ENCODE data around the gene FSTL4.

FSTL4 gene

DNA sequence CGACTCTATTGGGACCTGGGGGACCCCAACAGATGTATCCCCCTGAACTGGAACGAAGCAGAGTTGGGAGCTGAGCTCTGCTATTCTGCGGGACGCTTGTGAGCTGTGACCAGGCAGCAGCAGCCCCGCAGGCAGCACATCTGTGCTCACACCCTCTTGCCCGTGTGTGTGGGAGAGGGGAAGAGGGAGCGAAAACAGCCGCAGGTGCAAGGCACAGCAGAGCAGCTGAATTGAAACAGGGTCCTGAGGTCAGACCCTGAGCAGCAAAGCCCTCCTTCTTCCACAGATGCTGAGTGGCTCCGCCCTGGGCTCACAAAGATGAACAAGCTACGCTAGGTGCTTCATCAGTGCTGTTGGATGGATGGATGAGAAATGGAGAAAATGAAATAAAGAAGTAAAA is 361.8 kb downstream of the FSTL4 start:
- no peak for DNase-seq

DNA sequence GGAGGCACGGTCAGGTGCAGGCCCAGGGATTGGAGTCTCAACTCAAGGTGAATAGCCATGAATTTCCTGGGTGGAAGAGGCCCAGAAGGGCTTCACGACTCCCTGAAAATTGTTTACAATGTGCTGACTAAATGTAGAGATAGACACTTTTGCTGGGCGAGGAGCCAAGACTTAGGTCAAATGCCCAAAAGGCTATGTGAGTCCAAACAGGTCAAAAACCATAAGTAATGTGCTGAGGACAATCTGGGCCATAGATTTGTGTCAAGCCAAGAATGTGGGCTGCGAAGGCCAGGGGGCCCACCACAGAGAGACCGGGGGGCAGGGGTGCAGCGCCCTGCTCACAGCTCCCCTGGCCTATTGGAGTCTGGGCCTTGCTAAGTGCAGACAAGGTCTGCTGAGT is 362.7 kb downstream of the FSTL4 start:
- DNase-seq: no peak

DNA sequence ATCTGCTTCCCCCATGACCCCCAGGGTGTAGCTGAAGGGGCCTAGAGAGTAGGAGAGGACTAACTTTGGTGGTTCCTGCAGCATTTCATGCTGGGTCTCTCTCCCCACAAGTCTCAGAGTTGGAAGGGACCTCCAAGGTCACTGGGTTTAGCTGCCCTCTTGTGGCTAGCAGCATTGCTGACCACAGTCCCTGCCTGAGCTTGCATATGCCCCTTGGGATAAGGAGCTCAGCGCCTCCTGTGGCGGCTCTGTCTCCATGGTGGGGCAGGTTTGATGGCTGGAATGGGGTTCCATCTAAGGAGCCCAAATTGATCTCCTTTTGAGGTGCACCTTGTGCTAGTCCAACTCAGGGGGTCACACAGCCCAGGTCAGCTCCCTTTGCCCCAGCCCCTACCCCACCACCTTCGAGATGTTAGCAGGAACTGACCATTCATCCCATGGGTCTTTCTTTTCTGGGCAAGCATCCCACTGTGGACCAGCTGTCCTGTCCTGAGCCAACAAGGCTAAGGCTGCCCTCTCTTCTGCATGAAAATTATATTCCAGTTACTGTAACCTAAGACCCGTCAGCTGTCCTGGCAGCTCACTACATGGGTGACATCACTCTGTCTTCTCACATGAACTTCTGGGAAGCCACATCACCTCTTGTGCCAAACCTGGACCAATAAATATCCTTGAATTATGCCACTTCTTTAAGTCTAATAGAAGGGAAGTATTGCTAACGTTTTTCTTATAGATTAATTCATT is 364.3 kb downstream of the FSTL4 start:
- no peak for DNase-seq

DNA sequence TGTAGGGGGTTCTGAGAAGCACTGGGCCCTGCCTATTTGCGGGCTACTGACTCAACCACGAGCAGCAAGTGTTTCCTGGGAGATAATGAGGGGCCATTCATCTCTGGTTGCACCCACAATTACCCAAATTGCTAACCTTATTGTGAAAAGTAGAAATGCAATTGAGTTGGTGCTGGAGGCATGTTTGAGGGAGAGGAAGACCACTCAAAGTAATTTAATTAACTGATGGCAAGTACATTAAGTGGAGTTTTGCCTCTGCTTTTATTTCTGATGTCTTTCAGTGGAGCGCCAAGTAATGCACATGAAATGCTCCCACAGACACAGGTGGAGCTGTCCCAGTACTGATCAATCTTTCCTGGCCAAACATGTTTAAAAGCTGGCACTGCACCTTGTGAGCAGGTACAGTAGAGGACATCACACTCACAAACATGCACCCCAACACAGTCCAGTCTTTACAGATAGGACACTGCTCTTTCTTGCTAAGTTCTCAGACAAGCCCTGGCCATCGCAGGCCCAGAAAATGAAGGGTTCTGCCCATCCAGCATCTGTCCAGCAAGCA is 365.1 kb downstream of the FSTL4 start:
- DNase-seq: no peak

DNA sequence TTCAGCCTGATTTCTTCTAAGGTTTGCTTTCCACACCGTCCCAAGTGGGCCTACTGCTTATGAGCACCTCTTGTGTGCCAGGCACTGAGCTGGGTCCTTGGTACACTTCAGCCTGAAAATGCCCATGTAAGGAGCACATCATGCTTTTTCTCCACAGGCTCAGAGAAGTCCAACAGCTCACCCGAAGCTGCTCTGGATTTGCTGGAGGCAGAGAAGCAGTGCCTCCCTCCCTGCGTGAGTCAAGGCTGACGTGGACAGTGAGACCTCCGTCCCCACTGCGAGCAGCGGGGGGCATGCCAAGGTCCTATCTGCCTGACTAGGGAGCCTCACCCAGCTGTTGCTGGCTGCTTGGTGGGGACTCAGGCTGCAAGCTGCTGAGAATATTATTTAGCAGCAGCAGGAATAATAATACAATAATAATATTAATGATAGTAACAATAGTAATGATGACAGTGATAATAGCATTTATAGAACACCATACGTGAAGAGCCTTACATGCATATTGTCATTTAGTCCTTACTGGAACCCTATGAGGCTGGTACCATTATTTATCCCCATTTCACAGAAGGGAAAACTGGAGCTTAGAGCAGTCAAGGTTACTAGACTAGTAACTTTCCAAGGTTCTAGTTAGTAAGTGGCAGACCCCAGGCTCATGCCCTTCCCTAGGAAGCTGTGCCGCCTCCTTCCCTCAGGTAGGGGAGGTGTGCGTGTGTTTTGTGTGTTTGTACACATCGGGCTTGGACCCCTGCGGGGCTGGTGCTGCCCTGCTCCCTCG is 365.8 kb downstream of the FSTL4 start:
- no peak for DNase-seq

DNA sequence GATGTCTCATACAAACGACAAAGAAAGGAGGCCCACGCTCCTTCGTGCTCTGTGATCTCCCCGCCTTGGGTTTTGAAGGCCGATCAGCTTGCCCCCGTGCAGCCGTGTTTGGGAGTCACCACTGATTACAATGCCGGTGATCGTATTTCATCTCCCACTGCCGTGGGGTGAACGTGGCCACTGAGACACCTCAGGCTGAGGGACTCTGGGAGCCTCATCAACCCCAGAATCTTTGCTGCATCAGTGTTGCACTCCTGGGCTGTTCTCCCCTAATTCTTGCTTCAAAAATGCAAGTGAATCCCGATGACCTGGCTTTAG is 366.3 kb downstream of the FSTL4 start:
- no peak for DNase-seq

DNA sequence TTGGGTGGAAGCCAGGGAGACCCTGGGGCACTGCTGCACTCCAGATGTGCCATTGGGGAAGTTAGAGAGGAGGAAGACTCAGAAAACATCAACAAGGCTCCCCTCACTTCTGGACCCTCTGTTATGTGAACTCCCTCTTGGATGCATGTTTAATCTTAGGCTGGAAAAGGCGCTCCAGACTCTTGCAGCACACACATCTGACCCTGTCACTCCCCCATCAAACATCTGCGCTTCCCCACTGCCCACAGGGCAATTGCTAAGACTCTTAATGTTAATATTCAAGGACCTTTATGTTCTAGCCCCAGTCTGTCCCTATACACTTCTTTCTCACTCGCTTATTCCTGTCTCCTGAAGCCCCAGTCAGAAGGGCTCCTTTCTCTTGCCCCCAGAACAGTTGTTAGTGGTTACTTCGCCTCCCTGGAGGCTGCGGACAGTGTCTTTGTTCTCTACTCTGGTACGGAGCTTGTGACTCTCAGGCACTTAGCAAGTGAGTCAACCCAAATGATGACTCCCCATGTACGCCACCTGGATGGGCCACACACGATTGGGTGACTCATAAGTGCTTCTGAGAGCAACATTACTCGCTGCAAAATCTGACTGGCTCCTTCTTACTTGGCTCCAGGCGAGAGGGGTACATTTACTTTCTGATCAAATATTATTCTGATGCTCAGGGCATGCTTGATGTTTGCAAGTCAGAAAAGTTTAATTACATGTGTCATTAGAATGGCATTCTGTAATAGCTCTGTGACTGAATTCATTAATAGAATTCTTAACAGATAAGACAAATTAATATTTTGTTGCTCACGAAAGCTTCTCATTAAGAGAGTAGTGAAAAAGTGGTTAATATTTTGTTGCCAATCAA is 366.9 kb downstream of the FSTL4 start:
- DNase-seq: peak; percentile 5

DNA sequence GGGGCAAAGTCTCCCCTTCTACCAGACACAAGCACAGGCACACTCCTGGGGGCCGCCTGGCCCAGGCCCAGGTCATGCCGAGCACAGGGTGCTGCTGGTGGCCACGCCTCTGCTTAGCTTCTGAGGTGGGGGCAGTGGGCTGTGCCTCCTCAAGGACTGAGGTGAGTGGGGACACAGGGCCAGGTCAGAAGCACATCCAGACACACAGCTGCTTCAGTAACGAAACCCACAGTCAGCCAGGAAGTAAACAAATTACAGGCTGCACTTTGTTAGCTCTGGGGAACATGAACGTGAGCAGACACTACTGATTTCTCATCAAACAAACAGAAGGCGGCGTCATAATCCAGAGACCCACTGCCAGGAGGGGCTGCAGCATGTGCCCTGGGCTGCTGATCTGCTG is 368.1 kb downstream of the FSTL4 start:
- DNase-seq: peak; percentile 1

DNA sequence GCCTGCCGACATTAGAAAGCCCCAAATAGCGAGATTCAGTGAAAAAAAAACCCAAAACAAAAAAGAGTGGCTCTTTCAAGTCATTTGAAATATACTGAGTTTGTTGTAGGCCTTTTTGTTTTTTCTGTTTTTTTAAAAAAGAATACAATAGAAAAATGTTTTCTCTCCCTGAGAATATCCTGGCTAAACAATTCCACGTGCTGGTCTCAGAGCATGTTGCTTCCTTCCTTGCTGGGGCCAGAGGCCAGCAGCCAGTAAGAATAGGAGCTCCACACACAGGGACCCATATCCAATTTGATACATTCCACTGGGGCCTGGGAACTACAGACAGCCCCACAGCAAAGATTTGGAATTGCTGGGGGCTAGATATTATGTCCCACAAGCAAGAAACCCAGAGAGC is 369.1 kb downstream of the FSTL4 start:
- DNase-seq: no peak

DNA sequence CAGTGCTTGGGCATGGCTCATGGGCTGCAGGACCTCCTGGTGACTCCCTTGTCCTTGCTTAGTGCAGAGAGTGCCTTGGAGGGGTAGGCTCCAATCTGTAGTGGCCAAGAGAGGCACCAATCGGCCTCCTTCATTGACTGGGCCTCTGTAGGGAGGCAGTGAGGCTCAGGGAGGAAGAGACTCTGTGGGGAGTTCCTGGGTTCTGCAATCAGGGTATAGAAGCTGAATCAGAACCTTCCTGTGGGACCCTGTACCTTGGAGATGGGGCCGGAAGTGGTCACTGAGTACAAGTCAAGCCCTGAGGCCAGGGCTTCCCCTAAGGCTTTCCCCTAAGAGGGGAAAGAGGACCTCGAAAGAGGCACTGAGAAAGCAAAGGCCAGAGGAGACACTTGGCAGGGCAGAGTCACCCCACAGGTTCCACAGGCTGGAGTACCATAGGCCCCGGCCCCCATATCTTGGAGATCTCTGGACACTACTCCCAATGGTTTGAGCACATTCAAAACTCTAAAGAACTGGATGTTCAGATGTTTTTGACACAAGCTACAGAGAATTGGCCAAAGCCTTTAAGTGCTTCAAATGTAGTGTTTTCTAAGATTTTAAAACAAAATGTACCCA is 370.0 kb downstream of the FSTL4 start:
- no peak for DNase-seq

DNA sequence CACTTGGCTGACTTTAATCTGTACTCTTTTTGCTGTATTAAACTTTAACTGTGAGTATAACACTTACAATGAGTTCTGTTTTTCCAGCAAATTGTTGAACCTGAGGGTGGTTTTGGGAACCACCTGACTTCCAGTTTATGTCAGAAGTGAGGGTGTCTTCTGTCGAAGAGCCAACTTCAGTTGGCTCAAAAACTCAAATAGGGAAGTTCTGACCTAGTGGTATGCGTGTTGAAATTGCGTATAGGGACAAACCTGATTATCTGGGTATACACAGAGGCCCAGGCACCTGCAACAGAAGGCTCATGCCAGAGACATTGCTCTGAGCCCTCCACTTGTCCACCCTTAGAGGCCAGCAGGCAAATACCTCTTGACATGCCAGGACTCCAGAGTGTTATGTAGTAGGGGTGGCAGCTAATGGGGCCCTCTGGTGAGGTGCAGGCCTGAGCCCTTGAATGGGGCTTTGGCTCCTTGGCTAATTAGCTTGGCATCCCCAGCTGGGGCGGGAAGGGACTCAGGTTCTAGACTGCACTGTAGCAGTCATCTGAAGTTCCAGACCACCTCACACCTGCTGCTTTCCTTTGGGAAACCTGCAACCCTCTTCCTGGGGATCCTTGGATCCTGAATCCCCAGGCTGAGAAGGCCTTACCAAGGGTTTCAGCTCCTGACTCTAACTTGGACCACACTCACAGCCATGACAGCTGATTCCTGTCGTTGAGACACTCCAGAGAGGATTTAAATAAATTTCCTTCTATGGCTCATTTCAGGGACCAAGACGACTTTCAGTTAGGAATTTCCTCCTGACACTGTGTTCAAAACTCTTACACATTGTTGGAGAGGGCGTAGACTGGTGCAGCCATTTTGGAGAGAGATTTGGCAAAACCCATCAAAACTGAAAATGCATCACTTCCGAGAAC is 370.9 kb downstream of the FSTL4 start:
- DNase-seq: no peak

DNA sequence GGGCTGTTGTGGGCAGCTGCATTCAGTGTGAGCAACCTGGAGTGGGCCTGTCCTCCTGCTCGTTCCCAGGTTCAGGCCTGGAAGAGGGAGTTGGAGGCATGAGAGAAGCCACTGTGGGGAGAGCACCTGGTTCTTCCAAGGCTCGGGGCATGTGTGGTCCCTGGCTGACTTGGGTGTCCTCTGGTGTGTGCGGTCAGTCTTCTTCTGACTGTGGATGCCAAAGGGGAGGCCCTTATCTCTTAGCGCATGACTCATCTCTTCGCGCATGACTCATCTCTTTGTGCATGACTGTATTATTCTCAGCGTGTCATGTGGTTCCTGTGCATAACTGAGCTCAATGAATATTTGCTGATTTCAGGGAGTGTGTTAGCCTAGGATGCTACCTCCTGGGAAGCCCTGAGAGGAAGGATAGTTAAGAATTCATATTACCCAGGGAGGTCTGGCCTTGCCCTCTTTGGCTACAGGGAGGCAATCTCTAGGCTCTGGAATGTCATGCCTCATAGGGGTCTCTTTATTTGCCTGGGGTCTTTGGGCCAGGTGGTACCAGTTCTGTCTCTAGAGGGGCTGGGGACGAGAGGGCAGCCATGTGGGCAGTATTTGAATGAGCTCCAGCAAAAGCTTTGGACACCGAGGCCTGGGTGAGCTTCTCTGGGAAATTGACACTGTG is 371.8 kb downstream of the FSTL4 start:
- no peak for DNase-seq

DNA sequence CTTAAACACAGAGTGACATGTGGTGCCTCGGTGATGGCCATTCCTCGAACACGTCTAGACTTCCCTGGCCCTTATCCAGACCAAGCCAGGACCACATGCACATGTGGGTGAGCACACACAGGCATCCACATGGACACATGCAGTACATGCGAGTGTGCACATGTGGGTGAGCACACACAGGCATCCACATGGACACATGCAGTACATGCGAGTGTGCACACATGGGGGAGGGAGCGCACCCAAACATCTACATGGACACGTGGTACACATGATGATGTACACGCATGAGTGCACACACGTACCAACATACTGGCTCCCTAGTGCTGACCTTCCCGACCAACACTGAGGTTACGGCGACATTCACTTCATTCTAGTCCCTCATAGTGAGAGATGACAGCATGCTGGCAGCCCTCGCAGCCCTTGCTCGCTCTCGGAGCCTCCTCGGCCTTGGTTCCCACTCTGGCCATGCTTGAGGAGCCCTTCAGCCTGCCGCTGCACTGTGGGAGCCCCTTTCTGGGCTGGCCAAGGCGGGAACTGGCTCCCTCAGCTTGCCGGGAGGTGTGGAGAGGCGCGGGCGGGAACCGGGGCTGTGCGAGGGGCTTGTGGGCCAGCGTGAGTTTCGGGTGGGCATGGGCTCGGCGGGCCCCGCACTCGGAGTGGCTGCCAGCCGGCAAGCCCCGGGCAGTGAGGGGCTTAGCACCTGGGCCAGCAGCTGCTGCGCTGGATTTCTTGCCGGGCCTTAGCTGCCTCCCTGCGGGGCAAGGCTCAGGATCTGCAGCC is 373.7 kb downstream of the FSTL4 start:
- no peak for DNase-seq

DNA sequence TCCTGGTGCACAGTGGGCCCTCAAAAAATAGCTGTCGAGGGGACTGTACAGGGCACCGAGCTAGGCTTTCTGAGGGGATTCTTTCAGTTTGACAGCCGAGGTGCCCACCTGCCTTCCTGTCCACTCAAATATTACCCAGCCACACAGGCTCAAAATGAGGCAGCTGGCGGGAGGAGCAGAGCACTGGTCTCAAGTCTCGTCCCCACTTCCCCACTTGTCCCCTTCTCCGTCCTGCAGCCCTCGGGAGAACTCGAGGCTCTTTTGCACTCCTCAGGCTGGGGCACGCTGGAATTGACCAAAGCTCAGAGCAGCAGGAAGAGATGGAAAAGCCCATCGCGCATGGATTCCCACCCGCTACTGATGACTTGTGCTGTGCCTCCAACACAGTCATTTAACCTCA is 375.4 kb downstream of the FSTL4 start:
- no peak for DNase-seq

DNA sequence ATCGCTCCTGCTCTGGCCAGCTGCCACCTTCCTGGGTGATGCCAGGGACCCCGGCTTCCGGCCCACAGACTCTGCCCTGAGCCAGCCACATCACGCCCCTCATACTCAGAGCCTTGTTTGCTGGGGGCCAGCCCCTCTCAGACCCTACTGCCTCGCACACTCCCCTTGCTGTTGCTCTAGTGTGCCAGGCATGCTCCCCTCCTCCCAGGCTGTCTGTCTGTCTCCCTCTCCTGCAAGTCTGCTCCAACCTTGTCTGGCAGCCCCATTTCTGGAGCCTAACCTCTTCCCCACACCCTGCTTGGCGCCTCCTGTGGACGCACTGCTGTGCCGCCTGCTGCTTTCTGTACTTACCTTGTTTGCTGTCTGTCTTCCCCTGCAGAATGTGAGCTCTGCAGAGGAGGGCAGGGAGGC is 375.8 kb downstream of the FSTL4 start:
- DNase-seq: no peak

DNA sequence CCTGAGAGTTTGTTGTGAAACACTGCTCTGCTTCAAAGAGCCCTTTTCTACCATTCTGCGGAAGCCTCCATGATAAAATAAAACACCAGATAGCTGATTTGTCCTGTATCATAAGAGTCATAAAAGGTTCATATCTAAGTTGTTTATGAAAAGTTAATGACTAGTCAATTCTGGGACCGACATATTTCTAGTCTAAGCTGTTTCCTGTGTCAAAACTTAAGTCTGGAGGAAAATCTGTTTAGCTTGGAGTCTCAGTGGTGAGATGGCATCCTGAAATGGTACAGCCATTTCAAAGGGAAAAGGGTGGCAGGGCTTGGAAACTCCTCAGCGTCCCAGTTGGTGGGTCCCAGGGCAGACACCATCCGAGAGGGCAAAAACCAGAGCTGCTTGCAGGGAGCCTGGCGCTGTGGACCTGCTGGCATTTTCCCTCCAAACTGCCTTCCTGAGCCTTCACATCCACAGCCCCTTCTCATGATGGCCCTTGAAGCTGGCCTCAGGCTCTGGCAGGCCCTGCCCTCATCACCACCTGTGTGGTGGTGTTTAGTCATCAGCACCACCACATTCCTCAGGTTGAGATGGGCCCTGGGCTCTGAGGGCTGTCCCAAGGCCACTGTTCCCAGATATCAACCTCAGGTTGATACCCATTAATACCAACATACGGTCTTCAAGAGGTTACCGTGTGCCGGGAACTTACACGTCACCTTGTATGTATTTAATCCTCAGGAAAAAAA is 376.5 kb downstream of the FSTL4 start:
- no peak for DNase-seq

DNA sequence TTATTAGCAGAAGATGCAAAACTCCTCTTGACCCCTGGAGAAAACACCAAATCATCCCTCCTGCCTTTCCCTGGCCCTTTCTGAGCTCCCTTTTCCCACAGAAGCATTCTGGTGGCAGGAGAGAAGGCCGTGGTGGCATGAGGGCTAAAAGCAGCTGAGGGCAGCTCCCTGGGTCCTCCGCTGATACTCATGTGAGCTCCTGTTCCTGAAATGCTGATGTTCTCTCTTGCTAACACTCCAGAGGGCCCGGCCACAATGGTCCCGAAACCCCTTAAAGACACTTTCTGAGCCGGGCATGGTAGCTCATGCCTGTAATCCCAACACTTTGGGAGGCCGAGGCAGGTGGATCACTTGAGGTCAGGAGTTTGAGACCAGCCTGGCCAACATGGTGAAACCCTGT is 377.4 kb downstream of the FSTL4 start:
- no peak for DNase-seq

DNA sequence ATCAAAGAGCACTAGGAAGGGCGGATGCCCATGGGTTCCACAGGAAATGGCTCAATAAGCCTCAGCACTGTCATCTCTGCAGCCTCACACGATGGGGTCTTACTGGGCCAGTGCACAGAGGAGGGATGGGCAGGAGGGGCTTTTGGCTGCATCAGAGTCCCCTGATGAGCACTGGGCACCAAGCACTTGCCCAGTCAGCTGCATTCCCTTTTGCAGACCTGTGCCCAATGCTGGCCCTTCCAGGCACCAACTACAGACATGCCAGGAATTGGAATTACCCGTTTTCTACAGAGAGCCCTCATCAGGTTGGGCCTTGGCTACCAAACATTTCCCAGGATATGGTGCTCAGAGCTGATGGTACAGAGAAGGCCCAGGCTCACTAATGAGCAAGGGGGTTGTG is 378.1 kb downstream of the FSTL4 start:
- DNase-seq: no peak

DNA sequence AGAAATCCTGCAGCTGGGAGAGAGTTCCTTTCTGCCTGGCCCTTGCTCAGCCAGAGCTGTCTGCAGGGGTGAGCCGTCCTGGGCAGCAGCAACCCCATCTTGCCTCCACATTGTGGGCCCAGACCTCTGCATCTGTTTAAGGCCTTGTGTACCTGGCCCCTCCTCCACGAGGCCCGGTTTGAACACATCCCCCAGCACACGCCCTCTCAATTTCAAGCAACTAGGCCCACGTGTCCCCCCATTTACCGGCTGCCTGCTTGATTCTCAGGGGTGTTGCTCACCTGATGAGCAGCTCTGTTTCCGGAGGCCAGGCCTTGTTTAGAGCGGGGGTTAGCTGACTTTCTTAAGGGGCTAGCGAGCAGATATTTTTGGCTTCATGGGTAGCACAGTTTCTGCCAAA is 378.7 kb downstream of the FSTL4 start:
- DNase-seq: no peak

DNA sequence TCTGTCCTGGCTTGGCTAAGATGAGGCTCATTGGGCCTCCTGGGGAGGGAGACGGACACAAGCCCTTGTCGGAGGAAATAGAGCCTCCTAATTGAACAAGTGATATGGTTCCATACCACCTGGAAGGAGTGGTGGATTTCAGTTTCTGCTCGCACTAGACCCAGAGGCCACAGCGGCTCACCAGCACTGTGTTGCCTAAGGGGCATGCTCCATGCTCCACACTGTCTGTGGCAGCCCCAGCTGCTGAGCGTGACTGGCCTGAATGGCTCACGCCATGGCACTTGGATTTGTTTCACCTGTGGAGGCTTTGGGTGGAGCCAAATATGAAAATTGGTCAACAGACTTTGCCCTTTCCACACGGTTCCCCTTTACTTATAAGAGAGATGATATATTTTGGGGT is 379.4 kb downstream of the FSTL4 start:
- DNase-seq: no peak
